H1 (cell line): Measurements from ENCODE around the gene RMND1. TPM values are rescaled to one million over a fixed set of nuclear protein-coding genes. Genes with fewer than 3 reads are reported as not detected.

Experiments used
- CTCF ChIA-PET: fragments of 300-600 bp; sonication (Branson Sonifier 250); formaldehyde crosslinking; loops from one replicate; lab custom pipeline; 2021; ENCODE audit not compliant: partially characterized antibody; lab: Charles Lee
- POLR2A ChIA-PET: fragments of 300-600 bp; sonication (Branson Sonifier 250); formaldehyde crosslinking; loops from one replicate; lab custom pipeline; 2021; ENCODE audit warnings: inconsistent platforms; ENCODE audit not compliant: partially characterized antibody; lab: Charles Lee
- DNase-seq, 2 experiments: peaks; one replicate each; pipeline versions ENCODE4 v3.0.0 to v3.0.0-alpha.2; 2010 to 2022; ENCODE audit warnings: low spot score in 2 of 2, low read depth in 1 of 2, mixed read lengths in 1 of 2
- FAIRE-seq: peaks from 2 replicates; lab custom pipeline; 2011; peaks lifted over from hg19 to GRCh38; lab: Jason Lieb, UNC
- H2AFZ ChIP-seq: 2 replicates; pipeline ENCODE4 v1.8.1; 2012; ENCODE audit warnings: low read length, inconsistent platforms
- H2AK5ac ChIP-seq: 2 replicates; pipeline ENCODE4 v1.6.1; 2013; ENCODE audit warnings: low read depth, low read length
- H2BK120ac ChIP-seq: replicated peaks from 2 replicates; pipeline ENCODE3; 2013; ENCODE audit warnings: low read depth, low read length, inconsistent platforms
- H2BK12ac ChIP-seq: 2 replicates; pipeline ENCODE4 v1.6.1; 2013; ENCODE audit warnings: low read depth, low read length
- H2BK15ac ChIP-seq: 2 replicates; pipeline ENCODE4 v1.6.1; 2013; ENCODE audit warnings: low read length
- H2BK20ac ChIP-seq: 2 replicates; pipeline ENCODE4 v1.6.1; 2013; ENCODE audit warnings: low read length
- H2BK5ac ChIP-seq: 2 replicates; pipeline ENCODE4 v1.6.1; 2013; ENCODE audit warnings: low read depth, low read length
- H3K14ac ChIP-seq: 2 replicates; pipeline ENCODE4 v1.6.1; 2013; ENCODE audit warnings: inconsistent platforms; ENCODE audit not compliant: insufficient read length
- H3K18ac ChIP-seq: 2 replicates; pipeline ENCODE4 v1.6.1; 2013; ENCODE audit warnings: low read length; ENCODE audit errors: extremely low read depth
- H3K23ac ChIP-seq: 2 replicates; pipeline ENCODE4 v1.6.1; 2013; ENCODE audit warnings: inconsistent platforms; ENCODE audit not compliant: insufficient read length
- H3K23me2 ChIP-seq: 2 replicates; pipeline ENCODE4 v1.6.1; 2013; ENCODE audit warnings: low read depth, low read length
- H3K27ac ChIP-seq: 2 replicates; pipeline ENCODE4 v1.6.1; 2011; ENCODE audit warnings: low read depth, low read length, inconsistent platforms
- H3K27me3 ChIP-seq, 4 experiments: replicated peaks in 1 of 4; 1 replicate in 1 of 4; 2 replicates in 3 of 4; pipeline versions ENCODE4 v1.6.1 to v1.8.1; 2011 to 2013; ENCODE audit warnings: low read length in 3 of 4, mild to moderate bottlenecking in 3 of 4, inconsistent platforms in 2 of 4, mixed read lengths in 2 of 4, moderate library complexity in 1 of 4; ENCODE audit not compliant: control insufficient read depth in 3 of 4, insufficient read depth in 3 of 4; ENCODE audit errors: extremely low read depth in 1 of 4
- H3K36me3 ChIP-seq, 4 experiments: 2 replicates each; pipeline versions ENCODE4 v1.6.1 to v1.8.1; 2011 to 2013; ENCODE audit warnings: mild to moderate bottlenecking in 4 of 4, low read length in 3 of 4, moderate library complexity in 2 of 4, control low read depth in 1 of 4, inconsistent platforms in 1 of 4; ENCODE audit not compliant: insufficient read depth in 4 of 4, control insufficient read depth in 2 of 4
- H3K4ac ChIP-seq: replicated peaks from 2 replicates; pipeline ENCODE3; 2013; ENCODE audit warnings: low read length, low read depth, mixed read lengths, inconsistent platforms; ENCODE audit not compliant: insufficient read length
- H3K4me1 ChIP-seq, 4 experiments: replicated peaks in 1 of 4; 1 replicate in 1 of 4; 2 replicates in 3 of 4; pipeline versions ENCODE4 v1.6.1 to v1.8.1; 2011 to 2013; ENCODE audit warnings: low read length in 3 of 4, inconsistent platforms in 2 of 4, mixed read lengths in 1 of 4; ENCODE audit not compliant: insufficient read depth in 4 of 4, control insufficient read depth in 3 of 4
- H3K4me2 ChIP-seq, 2 experiments: 2 replicates each; pipeline versions ENCODE4 v1.6.1 to v1.8.1; 2011 to 2013; ENCODE audit warnings: low read depth in 2 of 2, low read length in 2 of 2, control low read depth in 1 of 2, inconsistent platforms in 1 of 2, mild to moderate bottlenecking in 1 of 2; ENCODE audit not compliant: insufficient read depth in 1 of 2
- H3K4me3 ChIP-seq, 4 experiments: fragments of 200-600, 300-600 bp in 1 of 4; sonication (generic), shearing (Covaris generic), sonication (Bioruptor Twin) in 1 of 4; 2 replicates each; pipeline versions ENCODE4 v1.5.1 to v1.8.1; 2011 to 2016; ENCODE audit warnings: low read length in 4 of 4, low read depth in 3 of 4, control low read depth in 2 of 4, inconsistent platforms in 2 of 4, mild to moderate bottlenecking in 2 of 4, mixed read lengths in 1 of 4, moderate library complexity in 1 of 4; ENCODE audit not compliant: insufficient read depth in 2 of 4; ENCODE audit errors: extremely low read depth in 1 of 4
- H3K56ac ChIP-seq: replicated peaks from 2 replicates; pipeline ENCODE3; 2013; ENCODE audit warnings: low read depth, mild to moderate bottlenecking, mixed read lengths, low read length, inconsistent platforms; ENCODE audit not compliant: insufficient read length
- H3K79me1 ChIP-seq: 2 replicates; pipeline ENCODE4 v1.6.1; 2013; ENCODE audit warnings: low read depth, low read length, control low read depth
- H3K79me2 ChIP-seq, 2 experiments: 2 replicates each; pipeline versions ENCODE4 v1.6.1 to v1.8.1; 2012 to 2013; ENCODE audit warnings: low read length in 2 of 2, mild to moderate bottlenecking in 2 of 2, inconsistent platforms in 1 of 2; ENCODE audit not compliant: insufficient read depth in 2 of 2, control insufficient read depth in 1 of 2
- H3K9ac ChIP-seq, 4 experiments: replicated peaks in 1 of 4; 1 replicate in 1 of 4; 2 replicates in 3 of 4; pipeline versions ENCODE4 v1.6.1 to v1.8.1; 2011 to 2013; ENCODE audit warnings: low read depth in 3 of 4, low read length in 3 of 4, control low read depth in 2 of 4, mild to moderate bottlenecking in 2 of 4, moderate library complexity in 2 of 4, inconsistent platforms in 1 of 4; ENCODE audit errors: extremely low read depth in 1 of 4
- H3K9me3 ChIP-seq, 2 experiments: 2 replicates each; pipeline versions ENCODE4 v1.6.1 to v1.8.1; 2012 to 2013; ENCODE audit warnings: mild to moderate bottlenecking in 2 of 2, moderate library complexity in 2 of 2, control low read depth in 1 of 2, inconsistent platforms in 1 of 2, low read depth in 1 of 2, low read length in 1 of 2, mixed read lengths in 1 of 2; ENCODE audit not compliant: insufficient read depth in 2 of 2
- H4K20me1 ChIP-seq, 2 experiments: replicated peaks in 1 of 2; 2 replicates each; pipeline versions ENCODE3 to v1.8.1; 2011 to 2013; ENCODE audit warnings: inconsistent platforms in 2 of 2, low read length in 2 of 2, mild to moderate bottlenecking in 1 of 2; ENCODE audit not compliant: insufficient read depth in 2 of 2, control insufficient read depth in 1 of 2
- H4K5ac ChIP-seq: 2 replicates; pipeline ENCODE4 v1.6.1; 2013; ENCODE audit warnings: low read length, low read depth, mixed read lengths, inconsistent platforms; ENCODE audit not compliant: insufficient read length
- H4K8ac ChIP-seq: 2 replicates; pipeline ENCODE4 v1.8.0; 2013; ENCODE audit warnings: mild to moderate bottlenecking, moderate library complexity, low read length, inconsistent platforms; ENCODE audit not compliant: insufficient read depth; ENCODE audit errors: extremely low read depth
- H4K91ac ChIP-seq: replicated peaks from 2 replicates; pipeline ENCODE3; 2013; ENCODE audit warnings: low read length, mixed read lengths, inconsistent platforms; ENCODE audit not compliant: insufficient read length
- ASH2L ChIP-seq: fragments of 200-600, 300-600 bp; sonication (generic); IDR thresholded peaks from one replicate; pipeline ENCODE4 v1.7.1; 2017; ENCODE audit warnings: low read length
- ATF3 ChIP-seq: IDR thresholded peaks from 2 replicates; pipeline ENCODE4 v1.6.1; 2011; ENCODE audit warnings: low read depth, mild to moderate bottlenecking, low read length; ENCODE audit not compliant: insufficient read depth
- CHD2 ChIP-seq: IDR thresholded peaks from 2 replicates; pipeline ENCODE4 v1.6.1; 2012; ENCODE audit warnings: low read length, improper control_type of control experiment
- CTCF ChIP-seq, 3 experiments: IDR thresholded peaks; 1 replicate in 2 of 3; 2 replicates in 1 of 3; pipeline versions ENCODE4 v1.5.1 to v1.6.1; 2011; ENCODE audit warnings: low read length in 3 of 3, mild to moderate bottlenecking in 3 of 3, inconsistent platforms in 2 of 3, low read depth in 1 of 3, moderate library complexity in 1 of 3; ENCODE audit not compliant: insufficient read depth in 1 of 3; ENCODE audit errors: control extremely low read depth in 1 of 3
- EGR1 ChIP-seq: IDR thresholded peaks from 2 replicates; pipeline ENCODE4 v1.6.1; 2011; ENCODE audit warnings: low read depth, low read length, borderline replicate concordance
- GABPA ChIP-seq: IDR thresholded peaks from 2 replicates; pipeline ENCODE4 v1.6.1; 2011; ENCODE audit warnings: mild to moderate bottlenecking, low read length, moderate library complexity, borderline replicate concordance; ENCODE audit not compliant: insufficient read depth
- HDAC2 ChIP-seq, 2 experiments: fragments of 300-600 bp in 1 of 2; sonication (generic) in 1 of 2; IDR thresholded peaks; 2 replicates each; pipeline ENCODE4 v1.6.1; 2011 to 2012; ENCODE audit warnings: low read depth in 2 of 2, low read length in 2 of 2, mild to moderate bottlenecking in 2 of 2, moderate library complexity in 2 of 2, borderline replicate concordance in 1 of 2, inconsistent platforms in 1 of 2
- KDM4A ChIP-seq: IDR thresholded peaks from one replicate; pipeline ENCODE4 v1.7.1; 2012; ENCODE audit warnings: low read depth, mild to moderate bottlenecking, moderate library complexity, low read length, inconsistent platforms; ENCODE audit not compliant: severe bottlenecking
- SP4 ChIP-seq: IDR thresholded peaks from 2 replicates; pipeline ENCODE4 v1.6.1; 2012; ENCODE audit warnings: low read length, inconsistent platforms
- TAF1 ChIP-seq: IDR thresholded peaks from 2 replicates; pipeline ENCODE4 v1.6.1; 2011; ENCODE audit warnings: mild to moderate bottlenecking, low read depth, low read length
- TBP ChIP-seq: IDR thresholded peaks from 2 replicates; pipeline ENCODE4 v1.6.1; 2011; ENCODE audit warnings: low read depth, low read length, improper control_type of control experiment
- WGBS, 2 experiments: shearing (Covaris generic) in 1 of 2; methylation state at CpG; one replicate each; pipeline versions ENCODE4 v1.1.6 to v1.1.7; 2013 to 2015; ENCODE audit warnings: low lambda C conversion rate in 2 of 2, mixed read lengths in 2 of 2, inconsistent platforms in 1 of 2, low coverage in 1 of 2, missing lambda C conversion rate in 1 of 2; ENCODE audit not compliant: insufficient replicate concordance in 2 of 2, insufficient coverage in 1 of 2, insufficient read length in 1 of 2; ENCODE audit errors: extremely low coverage in 1 of 2, missing lambda C conversion rate in 1 of 2; 5-methylcytosine and 5-hydroxymethylcytosine counted together
- polyA plus RNA-seq, 7 experiments: library from polyadenylated mRNA; depleted of rRNA in 3 of 7; stranded (reverse) in 5 of 7; unstranded in 2 of 7; fragments of >200 nt in 5 of 7; fragments of 200-250 nt in 2 of 7; gene quantifications; 1 replicate in 5 of 7; 2 replicates in 1 of 7; 4 replicates in 1 of 7; pipeline versions ENCODE4 v1.2.1 to v1.2.3, GENCODE V29; 2011 to 2013; ENCODE audit warnings: missing spikeins in 2 of 7, mixed read lengths in 2 of 7
- total RNA-seq: library from RNA; stranded (reverse); fragmentation: NEBNext Ultra II Directional; extraction: Animal tissue kit (Norgen Biotek cat#: 25700); gene quantifications from 2 replicates; pipeline ENCODE4 v1.2.1, GENCODE V29; 2021

RMND1 gene
- total and polyA plus RNA-seq, 2 of the 8 experiments (the other 6 are each of a cell fraction or from before 2014, with no cell fraction given), result 7.3 to 21.9 TPM

DNA sequence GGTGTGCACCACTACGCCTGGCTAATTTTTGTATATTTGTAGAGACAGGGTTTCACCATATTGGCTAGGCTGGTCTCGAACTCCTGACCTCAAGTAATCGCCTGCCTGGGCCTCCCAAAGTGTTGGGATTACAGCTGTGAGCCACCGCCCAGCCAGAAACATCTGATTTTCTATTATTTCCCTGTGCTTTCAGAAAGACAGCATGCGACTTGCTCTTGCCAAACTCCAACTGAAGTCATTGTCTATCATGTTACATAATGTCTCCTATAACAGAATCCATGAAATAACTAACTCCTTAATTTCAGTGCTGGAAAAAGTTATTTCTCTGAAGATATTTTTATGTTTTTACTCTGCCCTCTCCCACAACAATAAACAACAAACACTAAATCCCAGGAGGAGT, 8.5 kb downstream of the RMND1 start:
- Histone ChIP-seq H3K4ac (no peak overlapping the region), H2BK20ac (no peak overlapping the region), H3K79me2 (peaks cover 6 to 82% of the 10 kb centered on the region in 2 experiments; a peak in 2 of 4 replicates), H3K18ac (no peak overlapping the region), H3K14ac (no peak overlapping the region), H4K20me1 (peaks cover 4 to 7% of the 10 kb centered on the region in 2 experiments), H4K91ac (no peak overlapping the region), H3K79me1 (peaks cover 7% of the 10 kb centered on the region), H3K36me3 (peaks cover 0 to 15% (median 7%) of the 10 kb centered on the region in 4 experiments; a peak in 6 of 8 replicates), H3K23ac (no peak overlapping the region), H2BK120ac (no peak overlapping the region), H3K9ac (no peak overlapping the region), H3K4me2 (no peak overlapping the region), H3K4me3 (no peak overlapping the region), H3K23me2 (no peaks in the 10 kb centered on the region; the same call in 1 of the 2 replicates), H3K27ac (no peak overlapping the region), H3K56ac (no peak overlapping the region), H2BK15ac (no peak overlapping the region), H3K27me3 (no peaks in the 10 kb centered on the region), H2AK5ac (no peak overlapping the region), H4K5ac (no peak overlapping the region), H3K9me3 (no peaks in the 10 kb centered on the region), H2BK12ac (no peak overlapping the region), H2AFZ (no peak overlapping the region), H3K4me1 (no peaks in the 10 kb centered on the region), H4K8ac (no peak overlapping the region), H2BK5ac (no peak overlapping the region)
- no peak for FAIRE-seq
- ChIA-PET POLR2A (no interaction called here), CTCF (no interaction called here)
- 89% methylated on average over 5 of the region's 5 CpGs; no CpG with 5 or more reads in 1 of the 2 experiments for WGBS, 2 experiments
- DNase-seq, result no peak
- TF ChIP-seq ATF3 (no peak), TAF1 (no peak), CHD2 (no peak), HDAC2 (IDR thresholded peaks at IDR 0.05; ENCODE audit: borderline replicate concordance in 1 of 2, low read depth in 2 of 2, low read length in 2 of 2) (no peak), EGR1 (no peak), GABPA (no peak), TBP (no peak), ASH2L (no peak), KDM4A (no peak), SP4 (no peak), CTCF (IDR thresholded peaks at IDR 0.05; ENCODE audit: control extremely low read depth in 1 of 3, insufficient read depth in 1 of 3, low read depth in 1 of 3, low read length in 3 of 3) (no peak)
